H9 (cell line): Measurements from ENCODE around the gene CHRNA9. TPM values are rescaled to one million over a fixed set of nuclear protein-coding genes. Genes with fewer than 3 reads are reported as not detected.

Experiments
- DNase-seq: peaks from one replicate; pipeline ENCODE4 v3.0.0-alpha.2; 2017
- H2AFZ ChIP-seq: one replicate; pipeline ENCODE4 v1.6.1; 2013; ENCODE audit warnings: mild to moderate bottlenecking, low read length, control low read depth, moderate library complexity
- H2AK5ac ChIP-seq: 2 replicates; pipeline ENCODE4 v1.6.1; 2013; ENCODE audit warnings: low read length, control low read depth, mixed read lengths; ENCODE audit not compliant: insufficient read length
- H2BK120ac ChIP-seq: one replicate; pipeline ENCODE4 v1.6.1; 2013; ENCODE audit warnings: low read depth, mild to moderate bottlenecking, low read length, control low read depth, inconsistent platforms; ENCODE audit not compliant: poor library complexity, severe bottlenecking
- H2BK12ac ChIP-seq: 2 replicates; pipeline ENCODE4 v1.6.1; 2013; ENCODE audit warnings: low read length, control low read depth, mixed read lengths, low read depth; ENCODE audit not compliant: insufficient read length
- H2BK15ac ChIP-seq: 2 replicates; pipeline ENCODE4 v1.6.1; 2013; ENCODE audit warnings: low read depth, low read length, control low read depth
- H2BK20ac ChIP-seq: one replicate; pipeline ENCODE4 v1.6.1; 2013; ENCODE audit warnings: low read depth, mild to moderate bottlenecking, low read length, control low read depth, inconsistent platforms; ENCODE audit not compliant: poor library complexity, severe bottlenecking
- H2BK5ac ChIP-seq: 2 replicates; pipeline ENCODE4 v1.6.1; 2013; ENCODE audit warnings: low read length, control low read depth, mixed read lengths; ENCODE audit not compliant: insufficient read length
- H3K14ac ChIP-seq: 2 replicates; pipeline ENCODE4 v1.6.1; 2013; ENCODE audit warnings: low read length, control low read depth; ENCODE audit not compliant: insufficient read depth
- H3K18ac ChIP-seq: 2 replicates; pipeline ENCODE4 v1.6.1; 2013; ENCODE audit warnings: low read depth, mild to moderate bottlenecking, mixed read lengths, low read length, control low read depth; ENCODE audit not compliant: insufficient read length
- H3K23ac ChIP-seq: 2 replicates; pipeline ENCODE4 v1.6.1; 2013; ENCODE audit warnings: low read length, control low read depth, mixed read lengths, low read depth; ENCODE audit not compliant: insufficient read length
- H3K23me2 ChIP-seq: 2 replicates; pipeline ENCODE4 v1.6.1; 2013; ENCODE audit warnings: low read depth, mild to moderate bottlenecking, mixed read lengths, low read length, control low read depth; ENCODE audit not compliant: insufficient read length, poor library complexity, severe bottlenecking
- H3K27ac ChIP-seq: 2 replicates; pipeline ENCODE4 v1.5.1; 2013; ENCODE audit warnings: low read length, control low read depth, mixed read lengths, low read depth; ENCODE audit not compliant: insufficient read length
- H3K27me3 ChIP-seq: 2 replicates; pipeline ENCODE4 v1.6.1; 2013; ENCODE audit warnings: low read length, control low read depth, inconsistent platforms; ENCODE audit not compliant: insufficient read depth
- H3K4ac ChIP-seq: 2 replicates; pipeline ENCODE4 v1.6.1; 2013; ENCODE audit warnings: low read depth, mild to moderate bottlenecking, control low read depth, inconsistent platforms, low read length, moderate library complexity
- H3K4me1 ChIP-seq: 2 replicates; pipeline ENCODE4 v1.6.1; 2013; ENCODE audit warnings: low read length, control low read depth, inconsistent platforms; ENCODE audit not compliant: insufficient read depth
- H3K4me2 ChIP-seq: 2 replicates; pipeline ENCODE4 v1.6.1; 2013; ENCODE audit warnings: low read length, control low read depth, mixed read lengths; ENCODE audit not compliant: insufficient read length, insufficient read depth
- H3K56ac ChIP-seq: 2 replicates; pipeline ENCODE4 v1.6.1; 2013; ENCODE audit warnings: low read depth, mild to moderate bottlenecking, mixed read lengths, low read length, control low read depth; ENCODE audit not compliant: insufficient read length
- H3K79me1 ChIP-seq: 2 replicates; pipeline ENCODE4 v1.6.1; 2013; ENCODE audit warnings: low read depth, mild to moderate bottlenecking, moderate library complexity, low read length, control low read depth, inconsistent platforms; ENCODE audit not compliant: insufficient read depth, poor library complexity, severe bottlenecking
- H3K79me2 ChIP-seq: 2 replicates; pipeline ENCODE4 v1.6.1; 2013; ENCODE audit warnings: low read length, control low read depth, inconsistent platforms; ENCODE audit not compliant: insufficient read depth
- H3K9ac ChIP-seq: 2 replicates; pipeline ENCODE4 v1.6.1; 2013; ENCODE audit warnings: low read length, control low read depth, mixed read lengths; ENCODE audit not compliant: insufficient read length; ENCODE audit errors: extremely low read depth
- H3K9me3 ChIP-seq: one replicate; pipeline ENCODE4 v1.6.1; 2013; ENCODE audit warnings: low read depth, low read length, inconsistent platforms; ENCODE audit not compliant: control insufficient read depth
- H3T11ph ChIP-seq: one replicate; pipeline ENCODE4 v1.6.1; 2013; ENCODE audit warnings: mild to moderate bottlenecking, low read length, control low read depth, inconsistent platforms
- H4K20me1 ChIP-seq: one replicate; pipeline ENCODE4 v1.6.1; 2013; ENCODE audit not compliant: control insufficient read depth, insufficient read length, insufficient read depth
- H4K5ac ChIP-seq: 2 replicates; pipeline ENCODE4 v1.6.1; 2013; ENCODE audit warnings: low read depth, mild to moderate bottlenecking, mixed read lengths, low read length, control low read depth; ENCODE audit not compliant: insufficient read length
- H4K8ac ChIP-seq: replicated peaks from 2 replicates; pipeline ENCODE4 v1.6.1; 2013; ENCODE audit warnings: low read length, control low read depth, mixed read lengths, low read depth; ENCODE audit not compliant: insufficient read length
- H4K91ac ChIP-seq: 2 replicates; pipeline ENCODE4 v1.6.1; 2013; ENCODE audit warnings: low read depth, mild to moderate bottlenecking, moderate library complexity, mixed read lengths, low read length, control low read depth; ENCODE audit not compliant: insufficient read length
- H3K27ac Mint-ChIP-seq, 3 experiments: 2 replicates in 2 of 3; 3 replicates in 1 of 3; pipeline ENCODE4 v1.8.0; 2020 to 2021; ENCODE audit warnings: mixed read lengths in 3 of 3, mild to moderate bottlenecking in 1 of 3, moderate library complexity in 1 of 3
- H3K27me3 Mint-ChIP-seq: 2 replicates; pipeline ENCODE4 v1.8.0; 2021; ENCODE audit warnings: low read depth, mild to moderate bottlenecking, moderate library complexity, mixed read lengths
- H3K36me3 Mint-ChIP-seq, 3 experiments: 2 replicates in 2 of 3; 3 replicates in 1 of 3; pipeline ENCODE4 v1.8.0; 2020 to 2021; ENCODE audit warnings: low read depth in 3 of 3, mixed read lengths in 3 of 3; ENCODE audit not compliant: insufficient read depth in 1 of 3
- H3K4me1 Mint-ChIP-seq, 2 experiments: 2 replicates each; pipeline ENCODE4 v1.8.0; 2020; ENCODE audit warnings: mixed read lengths in 2 of 2
- H3K4me3 Mint-ChIP-seq, 2 experiments: 2 replicates in 1 of 2; 3 replicates in 1 of 2; pipeline ENCODE4 v1.8.0; 2020 to 2021; ENCODE audit warnings: mild to moderate bottlenecking in 2 of 2, mixed read lengths in 2 of 2, moderate library complexity in 1 of 2
- H3K9me3 Mint-ChIP-seq, 2 experiments: 2 replicates in 1 of 2; 3 replicates in 1 of 2; pipeline ENCODE4 v1.8.0; 2020; ENCODE audit warnings: mild to moderate bottlenecking in 2 of 2, mixed read lengths in 2 of 2, moderate library complexity in 1 of 2
- WGBS: extraction: QIAGEN DNeasy Blood & Tissue Kit; methylation state at CpG from one replicate; pipeline ENCODE4 v1.1.7; 2013; ENCODE audit warnings: missing lambda C conversion rate, low lambda C conversion rate, mixed read lengths; ENCODE audit not compliant: insufficient read length; ENCODE audit errors: extremely low coverage; 5-methylcytosine and 5-hydroxymethylcytosine counted together
- total RNA-seq: library from RNA; stranded (reverse); gene quantifications from 2 replicates; pipeline ENCODE4 v1.2.1, GENCODE V29; 2021
- TF ChIP-seq, protein P1 (sequence below): fragments of 200-600 bp; sonication (generic); conservative IDR thresholded peaks from 3 replicates; pipeline ENCODE4 v1.8.0; 2021; ENCODE audit warnings: antibody characterized with exemption, mild to moderate bottlenecking

Gene CHRNA9
- total RNA-seq, 1 experiment from 2014 or later, result 1.2 TPM

DNA sequence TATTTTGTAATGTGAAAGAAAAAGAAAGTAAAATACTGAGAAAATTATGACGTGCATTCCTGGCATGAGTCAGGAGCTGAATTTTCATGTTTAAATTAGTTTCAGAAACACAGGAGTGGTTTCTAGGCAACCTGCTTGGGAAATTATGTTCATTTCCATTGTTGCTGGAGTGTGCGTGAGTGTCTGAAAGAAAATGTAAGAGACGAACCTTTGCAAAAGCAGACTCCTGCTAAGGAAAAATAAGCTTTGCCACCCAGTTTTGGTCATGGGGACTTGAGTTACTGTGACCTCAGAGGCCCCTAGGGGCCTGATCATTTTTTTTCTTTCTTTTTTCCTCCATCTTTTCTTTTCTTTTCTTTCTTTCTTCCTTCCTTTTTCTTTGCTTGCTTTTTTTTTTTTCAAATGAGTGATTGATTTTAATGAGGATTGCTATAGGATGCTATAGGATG, 18.8 kb upstream of the CHRNA9 start:
- TF ChIP-seq, protein P1, sequence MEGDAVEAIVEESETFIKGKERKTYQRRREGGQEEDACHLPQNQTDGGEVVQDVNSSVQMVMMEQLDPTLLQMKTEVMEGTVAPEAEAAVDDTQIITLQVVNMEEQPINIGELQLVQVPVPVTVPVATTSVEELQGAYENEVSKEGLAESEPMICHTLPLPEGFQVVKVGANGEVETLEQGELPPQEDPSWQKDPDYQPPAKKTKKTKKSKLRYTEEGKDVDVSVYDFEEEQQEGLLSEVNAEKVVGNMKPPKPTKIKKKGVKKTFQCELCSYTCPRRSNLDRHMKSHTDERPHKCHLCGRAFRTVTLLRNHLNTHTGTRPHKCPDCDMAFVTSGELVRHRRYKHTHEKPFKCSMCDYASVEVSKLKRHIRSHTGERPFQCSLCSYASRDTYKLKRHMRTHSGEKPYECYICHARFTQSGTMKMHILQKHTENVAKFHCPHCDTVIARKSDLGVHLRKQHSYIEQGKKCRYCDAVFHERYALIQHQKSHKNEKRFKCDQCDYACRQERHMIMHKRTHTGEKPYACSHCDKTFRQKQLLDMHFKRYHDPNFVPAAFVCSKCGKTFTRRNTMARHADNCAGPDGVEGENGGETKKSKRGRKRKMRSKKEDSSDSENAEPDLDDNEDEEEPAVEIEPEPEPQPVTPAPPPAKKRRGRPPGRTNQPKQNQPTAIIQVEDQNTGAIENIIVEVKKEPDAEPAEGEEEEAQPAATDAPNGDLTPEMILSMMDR, result no peak
- Histone ChIP-seq H3K56ac (no peak overlapping the region), H4K5ac (no peak overlapping the region), H2BK15ac (no peak overlapping the region), H3K9ac (no peak overlapping the region), H3K4me2 (no peak overlapping the region), H4K20me1 (no peaks in the 10 kb centered on the region), H3K27ac (no peak overlapping the region), H2BK120ac (no peak overlapping the region), H3K4me1 (peaks cover 2% of the 10 kb centered on the region; the same call in 1 of the 2 replicates), H3K18ac (no peak overlapping the region), H2BK12ac (no peak overlapping the region), H3K4ac (no peak overlapping the region), H3K14ac (no peak overlapping the region), H3K79me1 (no peaks in the 10 kb centered on the region), H3T11ph (no peak overlapping the region), H2AK5ac (no peak overlapping the region), H4K8ac (no peak overlapping the region), H3K23ac (no peak overlapping the region), H3K9me3 (no peaks in the 10 kb centered on the region), H3K23me2 (no peaks in the 10 kb centered on the region), H4K91ac (no peak overlapping the region), H2BK5ac (no peak overlapping the region), H2BK20ac (no peak overlapping the region), H3K79me2 (no peaks in the 10 kb centered on the region), H2AFZ (peak overlapping the region; percentile 77), H3K27me3 (no peaks in the 10 kb centered on the region)
- Mint-ChIP-seq H3K27ac (peak overlapping the region in 1 of 3 experiments; percentile 37; a peak in 3 of 7 replicates), H3K27me3 (peaks cover 3% of the 10 kb centered on the region; the same call in 1 of the 2 replicates), H3K4me3 (no peak overlapping the region; a peak in 1 of 5 replicates), H3K9me3 (no peaks in the 10 kb centered on the region; a peak in 1 of 5 replicates), H3K4me1 (peaks cover 29 to 31% of the 10 kb centered on the region in 2 experiments), H3K36me3 (no peaks in the 10 kb centered on the region)
- no CpG with 5 or more reads among the region's 3 CpGs for WGBS
- DNase-seq, result no peak
